HepG2 (cell line): ENCODE data around the gene SEPHS2. TPM values are rescaled to one million over a fixed set of nuclear protein-coding genes. Genes with fewer than 3 reads are reported as not detected.

ENCODE experiments used
- KLF6 ChIP-seq: IDR thresholded peaks from 2 replicates; pipeline ENCODE4 v1.8.0; 2016; ENCODE audit warnings: missing biosample characterization, missing genetic modification reagents
- NR3C1 ChIP-seq: sonication (generic); formaldehyde crosslinking; IDR thresholded peaks from 2 replicates; pipeline ENCODE4 v1.4.0; 2020; ENCODE audit warnings: missing genetic modification reagents
- ZFY ChIP-seq: sonication (generic); formaldehyde crosslinking; IDR thresholded peaks from 2 replicates; pipeline ENCODE4 v1.4.0; 2020; ENCODE audit warnings: missing genetic modification reagents
- ZMAT3 ChIP-seq: sonication (generic); formaldehyde crosslinking; conservative IDR thresholded peaks from 2 replicates; pipeline ENCODE4 v1.7.0; 2021; ENCODE audit warnings: missing genetic modification reagents
- polyA plus RNA-seq, 8 experiments: library from polyadenylated mRNA; depleted of rRNA in 3 of 8; stranded (reverse) in 7 of 8; unstranded in 1 of 8; fragments of >200 nt; fragmentation: Illumina TruSeq in 4 of 8; extraction: Trizol in 4 of 8; gene quantifications; 2 replicates each; pipeline versions ENCODE4 v1.2.1 to v1.2.3, GENCODE V29; 2011 to 2016; ENCODE audit warnings: low read depth in 4 of 8, missing spikeins in 1 of 8, mixed read lengths in 1 of 8; ENCODE audit not compliant: insufficient read depth in 1 of 8
- total RNA-seq, 5 experiments: library from RNA; depleted of rRNA; stranded (reverse); fragments of >200 nt; fragmentation: Illumina TruSeq; extraction: Trizol; gene quantifications; 2 replicates each; pipeline ENCODE4 v1.2.3, GENCODE V29; 2016; ENCODE audit warnings: low read depth in 1 of 5
- TF ChIP-seq, protein P1 (sequence below): sonication (generic); formaldehyde crosslinking; conservative IDR thresholded peaks from 2 replicates; pipeline ENCODE4 v1.8.0; 2022; ENCODE audit warnings: low read depth, missing genetic modification reagents
- TF ChIP-seq, protein P2 (sequence below): sonication (generic); formaldehyde crosslinking; IDR thresholded peaks from 2 replicates; pipeline ENCODE4 v1.8.0; 2022; ENCODE audit warnings: low read depth, missing genetic modification reagents
- TF ChIP-seq, protein P3 (sequence below): sonication (generic); formaldehyde crosslinking; IDR thresholded peaks from 2 replicates; pipeline ENCODE4 v1.5.0; 2020; ENCODE audit warnings: mild to moderate bottlenecking, missing genetic modification reagents

The SEPHS2 gene
- total and polyA plus RNA-seq, 2 of the 13 experiments (the other 11 are each of a cell fraction or from before 2014, with no cell fraction given), result 20.7 to 127 TPM

DNA sequence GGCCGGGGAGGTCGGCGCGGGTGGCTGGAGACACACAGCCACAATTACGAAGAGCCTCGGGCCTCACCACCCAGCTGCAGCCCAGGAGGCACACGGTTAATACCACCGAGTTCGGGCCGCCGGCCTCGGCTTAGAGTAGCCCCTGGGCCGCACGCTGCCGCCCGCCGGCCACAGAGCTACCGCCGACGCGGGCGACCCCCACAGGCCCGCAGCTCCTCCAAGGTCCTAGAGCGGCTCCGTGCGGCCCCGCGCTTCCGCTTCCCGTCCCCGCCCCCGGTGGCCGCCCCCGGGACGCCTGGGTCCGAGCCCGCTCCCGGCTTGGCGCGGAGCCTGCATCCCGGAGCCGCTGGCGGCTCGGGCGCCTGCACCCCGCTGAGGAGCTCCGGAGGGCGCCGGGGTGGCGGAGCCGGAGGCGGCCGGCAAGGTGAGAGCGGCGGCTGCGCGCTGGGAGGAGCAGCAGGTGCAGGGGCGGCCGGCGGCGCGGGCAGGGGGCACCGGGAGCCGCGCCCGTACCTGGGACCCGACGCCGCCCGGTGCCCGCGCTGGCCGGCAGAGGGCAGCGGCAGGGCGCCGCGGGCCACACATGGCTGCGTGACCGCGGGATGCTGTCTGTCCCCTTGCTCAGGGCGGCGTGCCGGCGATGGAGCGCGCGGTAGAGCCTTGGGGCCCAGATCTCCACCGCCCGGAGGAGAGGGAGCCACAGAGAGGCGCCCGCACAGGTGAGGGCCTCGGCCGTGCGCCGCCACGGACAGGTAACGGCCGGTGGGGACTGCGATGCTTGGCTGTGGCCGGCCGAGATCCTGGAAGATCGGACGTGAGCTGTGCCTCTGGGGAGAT lies 50.3 kb downstream of the SEPHS2 start, which contains the start of gene ZNF48 (continued):
- TF ChIP-seq KLF6 (CRISPR knock-in tag), result peak; percentile 9; the same call in 1 of the 2 replicates
- TF ChIP-seq ZFY (CRISPR knock-in tag), result peak; percentile 89
- TF ChIP-seq, protein P1, sequence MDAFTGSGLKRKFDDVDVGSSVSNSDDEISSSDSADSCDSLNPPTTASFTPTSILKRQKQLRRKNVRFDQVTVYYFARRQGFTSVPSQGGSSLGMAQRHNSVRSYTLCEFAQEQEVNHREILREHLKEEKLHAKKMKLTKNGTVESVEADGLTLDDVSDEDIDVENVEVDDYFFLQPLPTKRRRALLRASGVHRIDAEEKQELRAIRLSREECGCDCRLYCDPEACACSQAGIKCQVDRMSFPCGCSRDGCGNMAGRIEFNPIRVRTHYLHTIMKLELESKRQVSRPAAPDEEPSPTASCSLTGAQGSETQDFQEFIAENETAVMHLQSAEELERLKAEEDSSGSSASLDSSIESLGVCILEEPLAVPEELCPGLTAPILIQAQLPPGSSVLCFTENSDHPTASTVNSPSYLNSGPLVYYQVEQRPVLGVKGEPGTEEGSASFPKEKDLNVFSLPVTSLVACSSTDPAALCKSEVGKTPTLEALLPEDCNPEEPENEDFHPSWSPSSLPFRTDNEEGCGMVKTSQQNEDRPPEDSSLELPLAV (CRISPR knock-in tag), result no peak; the same call in 1 of the 2 replicates
- peak; percentile 78 for TF ChIP-seq ZMAT3 (CRISPR knock-in tag)
- TF ChIP-seq, protein P2, sequence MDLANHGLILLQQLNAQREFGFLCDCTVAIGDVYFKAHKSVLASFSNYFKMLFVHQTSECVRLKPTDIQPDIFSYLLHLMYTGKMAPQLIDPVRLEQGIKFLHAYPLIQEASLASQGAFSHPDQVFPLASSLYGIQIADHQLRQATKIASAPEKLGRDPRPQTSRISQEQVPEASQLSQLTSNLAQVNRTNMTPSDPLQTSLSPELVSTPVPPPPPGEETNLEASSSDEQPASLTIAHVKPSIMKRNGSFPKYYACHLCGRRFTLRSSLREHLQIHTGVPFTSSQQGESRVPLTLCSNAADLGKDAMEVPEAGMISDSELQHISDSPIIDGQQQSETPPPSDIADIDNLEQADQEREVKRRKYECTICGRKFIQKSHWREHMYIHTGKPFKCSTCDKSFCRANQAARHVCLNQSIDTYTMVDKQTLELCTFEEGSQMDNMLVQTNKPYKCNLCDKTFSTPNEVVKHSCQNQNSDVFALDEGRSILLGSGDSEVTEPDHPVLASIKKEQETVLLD (CRISPR knock-in tag), result peak; percentile 99
- TF ChIP-seq, protein P3, sequence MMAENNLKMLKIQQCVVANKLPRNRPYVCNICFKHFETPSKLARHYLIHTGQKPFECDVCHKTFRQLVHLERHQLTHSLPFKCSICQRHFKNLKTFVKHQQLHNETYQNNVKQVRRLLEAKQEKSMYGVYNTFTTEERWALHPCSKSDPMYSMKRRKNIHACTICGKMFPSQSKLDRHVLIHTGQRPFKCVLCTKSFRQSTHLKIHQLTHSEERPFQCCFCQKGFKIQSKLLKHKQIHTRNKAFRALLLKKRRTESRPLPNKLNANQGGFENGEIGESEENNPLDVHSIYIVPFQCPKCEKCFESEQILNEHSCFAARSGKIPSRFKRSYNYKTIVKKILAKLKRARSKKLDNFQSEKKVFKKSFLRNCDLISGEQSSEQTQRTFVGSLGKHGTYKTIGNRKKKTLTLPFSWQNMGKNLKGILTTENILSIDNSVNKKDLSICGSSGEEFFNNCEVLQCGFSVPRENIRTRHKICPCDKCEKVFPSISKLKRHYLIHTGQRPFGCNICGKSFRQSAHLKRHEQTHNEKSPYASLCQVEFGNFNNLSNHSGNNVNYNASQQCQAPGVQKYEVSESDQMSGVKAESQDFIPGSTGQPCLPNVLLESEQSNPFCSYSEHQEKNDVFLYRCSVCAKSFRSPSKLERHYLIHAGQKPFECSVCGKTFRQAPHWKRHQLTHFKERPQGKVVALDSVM (CRISPR knock-in tag), result peak; percentile 78
- TF ChIP-seq NR3C1 (CRISPR knock-in tag), result no peak
